ENCODE data around the gene LRRC10B.

LRRC10B gene

DNA sequence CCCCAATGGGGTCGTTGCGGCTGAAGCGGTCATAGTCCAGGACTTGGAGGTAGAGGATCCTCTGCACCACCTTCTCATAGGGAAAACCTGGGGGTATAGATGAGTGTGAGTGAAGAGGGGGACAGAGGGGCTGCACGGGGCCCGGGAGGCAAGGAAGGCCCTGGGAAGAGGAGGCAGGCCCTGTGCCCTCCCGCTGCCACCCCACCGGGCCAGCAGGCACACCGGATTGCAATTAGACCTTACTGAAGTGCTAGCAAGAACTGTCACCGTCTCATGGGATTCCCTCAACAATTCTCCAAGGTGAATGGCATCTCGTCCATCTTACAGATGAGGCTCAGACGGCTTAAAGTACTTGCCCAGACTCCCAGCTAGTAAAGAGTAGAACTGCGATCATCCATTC, 15.9 kb downstream of the LRRC10B start:
- no peak for DNase-seq (ENCODE audit: low read depth)
- no peak overlapping the region for H3K4me3 ChIP-seq (ENCODE audit: control insufficient read depth, low read depth, low read length)
- TF ChIP-seq CTCF (IDR thresholded peaks at IDR 0.05; ENCODE audit: control insufficient read depth, insufficient read depth, low read depth, low read length, missing control alignments): no peak

GRCh38 chr11:61524963-61525587, 16.5 kb downstream of the LRRC10B start:
- DNase-seq (ENCODE audit: low read depth): no peak
- no peak for TF ChIP-seq CTCF (IDR thresholded peaks at IDR 0.05; ENCODE audit: control insufficient read depth, insufficient read depth, low read depth, low read length, missing control alignments)
- no peak overlapping the region for H3K4me3 ChIP-seq (ENCODE audit: control insufficient read depth, low read depth, low read length)

DNA sequence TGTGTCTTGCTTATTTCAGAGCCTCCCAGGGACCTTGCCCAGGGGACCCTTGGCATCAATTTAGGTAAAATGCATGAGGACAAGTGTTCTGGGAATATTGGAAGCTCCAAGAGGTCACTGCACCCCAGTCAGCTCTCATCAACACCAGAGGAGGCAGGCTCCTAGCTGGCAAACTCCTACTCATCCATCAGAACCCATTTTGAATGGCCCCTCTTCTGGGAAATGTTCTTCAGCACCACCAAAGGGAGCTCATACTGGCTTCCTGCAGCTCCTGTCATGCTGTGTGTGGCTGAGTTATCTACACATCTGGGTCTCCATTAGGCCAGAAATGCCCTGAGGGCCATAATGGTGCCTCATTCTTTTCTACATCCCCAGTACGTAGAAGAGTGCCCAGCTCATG, 17.7 kb downstream of the LRRC10B start:
- no peak for TF ChIP-seq CTCF (IDR thresholded peaks at IDR 0.05; ENCODE audit: control insufficient read depth, insufficient read depth, low read depth, low read length, missing control alignments)
- H3K4me3 ChIP-seq (ENCODE audit: control insufficient read depth, low read depth, low read length): no peak overlapping the region
- DNase-seq (ENCODE audit: low read depth): no peak

- no peak for DNase-seq (ENCODE audit: low read depth)
- no peak for TF ChIP-seq CTCF (IDR thresholded peaks at IDR 0.05; ENCODE audit: control insufficient read depth, insufficient read depth, low read depth, low read length, missing control alignments)
- no peak overlapping the region for H3K4me3 ChIP-seq (ENCODE audit: control insufficient read depth, low read depth, low read length)
Measured at GRCh38 chr11:61526956-61527731, 18.6 kb downstream of the LRRC10B start.

DNA sequence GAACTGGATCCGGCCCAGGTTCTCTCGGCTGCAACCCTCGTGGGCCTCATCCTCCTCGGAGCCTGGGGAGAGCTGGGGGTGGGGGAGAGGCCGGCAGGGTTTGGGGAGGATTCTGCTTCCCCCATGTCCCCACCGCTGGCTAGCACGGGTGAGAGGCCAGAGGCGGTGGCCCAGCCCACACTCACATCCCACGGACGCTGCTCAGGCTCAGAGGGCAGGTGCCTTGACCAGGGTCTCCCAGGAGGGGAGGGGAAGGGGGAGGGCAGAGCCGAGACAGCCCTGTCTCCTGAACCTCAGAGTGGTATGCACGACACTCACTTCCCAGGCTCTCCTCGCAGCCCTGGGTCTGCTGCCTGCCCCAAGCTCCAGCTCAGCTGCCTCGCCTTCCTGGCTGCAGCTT, 19.6 kb downstream of the LRRC10B start:
- no peak for TF ChIP-seq CTCF (IDR thresholded peaks at IDR 0.05; ENCODE audit: control insufficient read depth, insufficient read depth, low read depth, low read length, missing control alignments)
- H3K4me3 ChIP-seq (ENCODE audit: control insufficient read depth, low read depth, low read length): no peak overlapping the region
- no peak for DNase-seq (ENCODE audit: low read depth)

DNA sequence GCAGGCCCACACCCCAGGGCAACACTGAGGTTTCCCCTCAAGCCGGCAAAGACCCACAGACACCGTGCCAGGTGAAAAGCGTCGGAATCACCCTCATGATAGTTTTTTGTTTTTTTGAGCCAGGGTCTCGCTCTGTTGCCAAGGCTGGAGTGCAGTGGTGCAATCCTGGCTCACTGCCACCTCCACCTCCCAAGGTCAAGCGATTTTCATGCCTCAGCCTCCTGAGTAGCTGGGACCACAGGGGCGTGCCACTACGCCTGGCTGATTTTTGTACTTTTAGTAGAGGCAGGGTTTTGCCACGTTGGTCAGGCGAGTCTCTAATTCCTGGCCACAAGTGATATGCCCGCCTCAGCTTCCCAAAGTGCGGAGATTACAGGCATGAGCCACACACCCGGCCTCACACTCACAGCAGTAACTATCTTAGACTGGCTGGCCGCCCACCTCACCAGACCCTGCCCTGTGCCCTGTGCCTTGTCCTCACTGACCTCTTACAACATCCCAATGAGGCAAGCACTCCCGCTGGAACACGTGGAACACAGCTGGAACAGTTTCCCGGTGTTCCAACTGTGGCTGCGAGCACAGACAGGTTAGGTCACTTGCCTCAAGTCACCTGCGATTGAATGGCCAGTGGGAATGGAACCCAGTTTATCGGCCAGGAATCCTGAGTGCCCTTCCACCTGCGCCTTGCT, 21.1 kb downstream of the LRRC10B start:
- no peak for TF ChIP-seq CTCF (IDR thresholded peaks at IDR 0.05; ENCODE audit: control insufficient read depth, insufficient read depth, low read depth, low read length, missing control alignments)

More for the DNA sequence above, 21.1 kb downstream of the LRRC10B start:
- no peak overlapping the region for H3K4me3 ChIP-seq (ENCODE audit: control insufficient read depth, low read depth, low read length)
- DNase-seq (ENCODE audit: low read depth): no peak

Data from AG09309 (cell line).